Mesothelial cell of epicardium (in vitro differentiated cells): ENCODE measurements around the gene IDUA. TPM values are rescaled to one million over a fixed set of nuclear protein-coding genes. Genes with fewer than 3 reads are reported as not detected.
"Not testable (repeated sequence)": the region's sequence is repeated elsewhere in the genome, so short reads cannot be mapped to it uniquely, and the experiment has no call there.

Experiments used
- DNase-seq, 2 experiments: peaks; one replicate each; pipeline ENCODE4 v3.0.0; 2021; ENCODE audit warnings: low spot score in 2 of 2; ENCODE audit not compliant: unreplicated experiment in 2 of 2
- H3K27ac Mint-ChIP-seq: 2 replicates; pipeline ENCODE4 v1.8.0; 2021; ENCODE audit warnings: mixed read lengths
- H3K27me3 Mint-ChIP-seq: 2 replicates; pipeline ENCODE4 v1.8.0; 2021; ENCODE audit warnings: low read depth, mixed read lengths
- H3K36me3 Mint-ChIP-seq: 2 replicates; pipeline ENCODE4 v1.8.0; 2021; ENCODE audit warnings: mixed read lengths
- H3K4me1 Mint-ChIP-seq: 2 replicates; pipeline ENCODE4 v1.8.0; 2021; ENCODE audit warnings: mixed read lengths
- H3K4me3 Mint-ChIP-seq: 2 replicates; pipeline ENCODE4 v1.8.0; 2021; ENCODE audit warnings: mild to moderate bottlenecking, moderate library complexity, mixed read lengths
- H3K9me3 Mint-ChIP-seq: 2 replicates; pipeline ENCODE4 v1.8.0; 2021; ENCODE audit warnings: mixed read lengths
- CTCF ChIP-seq: fragments of 200-600 bp; sonication (generic); IDR thresholded peaks from one replicate; pipeline ENCODE4 v1.5.0; 2021; ENCODE audit warnings: antibody characterized with exemption; ENCODE audit not compliant: unreplicated experiment
- total RNA-seq: library from RNA; stranded (reverse); gene quantifications from 3 replicates; pipeline ENCODE4 v1.2.1, GENCODE V29; 2021

IDUA gene
- total RNA-seq, 1 donor from 2014 or later = 68.6 TPM

GRCh38 chr4:1051472-1051871, 64.6 kb downstream of the IDUA start:
- H3K27me3 Mint-ChIP-seq = peaks cover 83% of the 10 kb centered on the region
- H3K36me3 Mint-ChIP-seq = no peaks in the 10 kb centered on the region
- H3K4me1 Mint-ChIP-seq = peaks cover 4% of the 10 kb centered on the region
- H3K4me3 Mint-ChIP-seq = no peak overlapping the region
- DNase-seq = no peak
- H3K9me3 Mint-ChIP-seq = no peaks in the 10 kb centered on the region
- H3K27ac Mint-ChIP-seq = no peak overlapping the region
- TF ChIP-seq CTCF = no peak

- DNase-seq = no peak
Observed at GRCh38 chr4:1052231-1052671, 65.4 kb downstream of the IDUA start.

GRCh38 chr4:1053080-1053661, 66.3 kb downstream of the IDUA start:
- H3K9me3 Mint-ChIP-seq = no peaks in the 10 kb centered on the region
- H3K27ac Mint-ChIP-seq = no peak overlapping the region
- H3K36me3 Mint-ChIP-seq = no peaks in the 10 kb centered on the region
- DNase-seq = no peak
- no peak for TF ChIP-seq CTCF
- no peak overlapping the region for H3K4me3 Mint-ChIP-seq
- H3K27me3 Mint-ChIP-seq = peaks cover 86% of the 10 kb centered on the region
- no peaks in the 10 kb centered on the region for H3K4me1 Mint-ChIP-seq

More at GRCh38 chr4:1052231-1052671, 65.4 kb downstream of the IDUA start:
- H3K4me3 Mint-ChIP-seq = no peak overlapping the region
- no peaks in the 10 kb centered on the region for H3K9me3 Mint-ChIP-seq
- peaks cover 88% of the 10 kb centered on the region for H3K27me3 Mint-ChIP-seq
- H3K4me1 Mint-ChIP-seq = peaks cover 2% of the 10 kb centered on the region
- H3K36me3 Mint-ChIP-seq = no peaks in the 10 kb centered on the region
- TF ChIP-seq CTCF = no peak
- no peak overlapping the region for H3K27ac Mint-ChIP-seq

- not testable (repeated sequence) for H3K36me3 Mint-ChIP-seq
Observed at GRCh38 chr4:1053891-1054290, 67.0 kb downstream of the IDUA start.

More at GRCh38 chr4:1053891-1054290, 67.0 kb downstream of the IDUA start:
- not testable (repeated sequence) for H3K4me1 Mint-ChIP-seq, DNase-seq, H3K4me3 Mint-ChIP-seq, H3K9me3 Mint-ChIP-seq, H3K27ac Mint-ChIP-seq
- H3K27me3 Mint-ChIP-seq = peaks cover 89% of the 10 kb centered on the region

Other genes with a start within 250 kb of the IDUA start
- 4.5 to 4.7 TPM (median 4.6 TPM) in 3 replicates for gene CPLX1, start 160.9 kb upstream of the IDUA start, total RNA-seq
- gene GAK, start 54.7 kb upstream of the IDUA start, total RNA-seq = 113 to 114 TPM (median 114 TPM) in 3 replicates
- gene TMEM175, start 54.6 kb upstream of the IDUA start, total RNA-seq = 25.5 to 32.5 TPM (median 28.0 TPM) in 3 replicates
- 15.2 to 16.2 TPM (median 15.6 TPM) in 3 replicates for gene DGKQ, start 13.5 kb upstream of the IDUA start, total RNA-seq
- gene SLC26A1, start 6.4 kb downstream of the IDUA start, total RNA-seq = 0.23 to 0.63 TPM (median 0.38 TPM) in 3 replicates
- 35.2 to 37.7 TPM (median 37.4 TPM) in 3 replicates for gene FGFRL1, start 24.6 kb downstream of the IDUA start, total RNA-seq
- gene RNF212, start 126.5 kb downstream of the IDUA start, total RNA-seq = 10.9 to 15.6 TPM (median 13.4 TPM) in 3 replicates
- 44.0 to 58.7 TPM (median 56.4 TPM) in 3 replicates for gene SPON2, start 185.5 kb downstream of the IDUA start, total RNA-seq